H9 (cell line): ENCODE results near the gene HS6ST3. TPM values are rescaled to one million over a fixed set of nuclear protein-coding genes. Genes with fewer than 3 reads are reported as not detected.

Source experiments
- DNase-seq: peaks from one replicate; pipeline ENCODE4 v3.0.0-alpha.2; 2017
- H2AFZ ChIP-seq: one replicate; pipeline ENCODE4 v1.6.1; 2013; ENCODE audit warnings: mild to moderate bottlenecking, low read length, control low read depth, moderate library complexity
- H2AK5ac ChIP-seq: 2 replicates; pipeline ENCODE4 v1.6.1; 2013; ENCODE audit warnings: low read length, control low read depth, mixed read lengths; ENCODE audit not compliant: insufficient read length
- H2BK120ac ChIP-seq: one replicate; pipeline ENCODE4 v1.6.1; 2013; ENCODE audit warnings: low read depth, mild to moderate bottlenecking, low read length, control low read depth, inconsistent platforms; ENCODE audit not compliant: poor library complexity, severe bottlenecking
- H2BK12ac ChIP-seq: 2 replicates; pipeline ENCODE4 v1.6.1; 2013; ENCODE audit warnings: low read length, control low read depth, mixed read lengths, low read depth; ENCODE audit not compliant: insufficient read length
- H2BK15ac ChIP-seq: 2 replicates; pipeline ENCODE4 v1.6.1; 2013; ENCODE audit warnings: low read depth, low read length, control low read depth
- H2BK20ac ChIP-seq: one replicate; pipeline ENCODE4 v1.6.1; 2013; ENCODE audit warnings: low read depth, mild to moderate bottlenecking, low read length, control low read depth, inconsistent platforms; ENCODE audit not compliant: poor library complexity, severe bottlenecking
- H2BK5ac ChIP-seq: 2 replicates; pipeline ENCODE4 v1.6.1; 2013; ENCODE audit warnings: low read length, control low read depth, mixed read lengths; ENCODE audit not compliant: insufficient read length
- H3K14ac ChIP-seq: 2 replicates; pipeline ENCODE4 v1.6.1; 2013; ENCODE audit warnings: low read length, control low read depth; ENCODE audit not compliant: insufficient read depth
- H3K18ac ChIP-seq: 2 replicates; pipeline ENCODE4 v1.6.1; 2013; ENCODE audit warnings: low read depth, mild to moderate bottlenecking, mixed read lengths, low read length, control low read depth; ENCODE audit not compliant: insufficient read length
- H3K23ac ChIP-seq: 2 replicates; pipeline ENCODE4 v1.6.1; 2013; ENCODE audit warnings: low read length, control low read depth, mixed read lengths, low read depth; ENCODE audit not compliant: insufficient read length
- H3K23me2 ChIP-seq: 2 replicates; pipeline ENCODE4 v1.6.1; 2013; ENCODE audit warnings: low read depth, mild to moderate bottlenecking, mixed read lengths, low read length, control low read depth; ENCODE audit not compliant: insufficient read length, poor library complexity, severe bottlenecking
- H3K27ac ChIP-seq: 2 replicates; pipeline ENCODE4 v1.5.1; 2013; ENCODE audit warnings: low read length, control low read depth, mixed read lengths, low read depth; ENCODE audit not compliant: insufficient read length
- H3K27me3 ChIP-seq: 2 replicates; pipeline ENCODE4 v1.6.1; 2013; ENCODE audit warnings: low read length, control low read depth, inconsistent platforms; ENCODE audit not compliant: insufficient read depth
- H3K4ac ChIP-seq: 2 replicates; pipeline ENCODE4 v1.6.1; 2013; ENCODE audit warnings: low read depth, mild to moderate bottlenecking, control low read depth, inconsistent platforms, low read length, moderate library complexity
- H3K4me1 ChIP-seq: 2 replicates; pipeline ENCODE4 v1.6.1; 2013; ENCODE audit warnings: low read length, control low read depth, inconsistent platforms; ENCODE audit not compliant: insufficient read depth
- H3K4me2 ChIP-seq: 2 replicates; pipeline ENCODE4 v1.6.1; 2013; ENCODE audit warnings: low read length, control low read depth, mixed read lengths; ENCODE audit not compliant: insufficient read length, insufficient read depth
- H3K56ac ChIP-seq: 2 replicates; pipeline ENCODE4 v1.6.1; 2013; ENCODE audit warnings: low read depth, mild to moderate bottlenecking, mixed read lengths, low read length, control low read depth; ENCODE audit not compliant: insufficient read length
- H3K79me1 ChIP-seq: 2 replicates; pipeline ENCODE4 v1.6.1; 2013; ENCODE audit warnings: low read depth, mild to moderate bottlenecking, moderate library complexity, low read length, control low read depth, inconsistent platforms; ENCODE audit not compliant: insufficient read depth, poor library complexity, severe bottlenecking
- H3K79me2 ChIP-seq: 2 replicates; pipeline ENCODE4 v1.6.1; 2013; ENCODE audit warnings: low read length, control low read depth, inconsistent platforms; ENCODE audit not compliant: insufficient read depth
- H3K9ac ChIP-seq: 2 replicates; pipeline ENCODE4 v1.6.1; 2013; ENCODE audit warnings: low read length, control low read depth, mixed read lengths; ENCODE audit not compliant: insufficient read length; ENCODE audit errors: extremely low read depth
- H3K9me3 ChIP-seq: one replicate; pipeline ENCODE4 v1.6.1; 2013; ENCODE audit warnings: low read depth, low read length, inconsistent platforms; ENCODE audit not compliant: control insufficient read depth
- H3T11ph ChIP-seq: one replicate; pipeline ENCODE4 v1.6.1; 2013; ENCODE audit warnings: mild to moderate bottlenecking, low read length, control low read depth, inconsistent platforms
- H4K20me1 ChIP-seq: one replicate; pipeline ENCODE4 v1.6.1; 2013; ENCODE audit not compliant: control insufficient read depth, insufficient read length, insufficient read depth
- H4K5ac ChIP-seq: 2 replicates; pipeline ENCODE4 v1.6.1; 2013; ENCODE audit warnings: low read depth, mild to moderate bottlenecking, mixed read lengths, low read length, control low read depth; ENCODE audit not compliant: insufficient read length
- H4K8ac ChIP-seq: replicated peaks from 2 replicates; pipeline ENCODE4 v1.6.1; 2013; ENCODE audit warnings: low read length, control low read depth, mixed read lengths, low read depth; ENCODE audit not compliant: insufficient read length
- H4K91ac ChIP-seq: 2 replicates; pipeline ENCODE4 v1.6.1; 2013; ENCODE audit warnings: low read depth, mild to moderate bottlenecking, moderate library complexity, mixed read lengths, low read length, control low read depth; ENCODE audit not compliant: insufficient read length
- H3K27ac Mint-ChIP-seq, 3 experiments: 2 replicates in 2 of 3; 3 replicates in 1 of 3; pipeline ENCODE4 v1.8.0; 2020 to 2021; ENCODE audit warnings: mixed read lengths in 3 of 3, mild to moderate bottlenecking in 1 of 3, moderate library complexity in 1 of 3
- H3K27me3 Mint-ChIP-seq: 2 replicates; pipeline ENCODE4 v1.8.0; 2021; ENCODE audit warnings: low read depth, mild to moderate bottlenecking, moderate library complexity, mixed read lengths
- H3K36me3 Mint-ChIP-seq, 3 experiments: 2 replicates in 2 of 3; 3 replicates in 1 of 3; pipeline ENCODE4 v1.8.0; 2020 to 2021; ENCODE audit warnings: low read depth in 3 of 3, mixed read lengths in 3 of 3; ENCODE audit not compliant: insufficient read depth in 1 of 3
- H3K4me1 Mint-ChIP-seq, 2 experiments: 2 replicates each; pipeline ENCODE4 v1.8.0; 2020; ENCODE audit warnings: mixed read lengths in 2 of 2
- H3K4me3 Mint-ChIP-seq, 2 experiments: 2 replicates in 1 of 2; 3 replicates in 1 of 2; pipeline ENCODE4 v1.8.0; 2020 to 2021; ENCODE audit warnings: mild to moderate bottlenecking in 2 of 2, mixed read lengths in 2 of 2, moderate library complexity in 1 of 2
- H3K9me3 Mint-ChIP-seq, 2 experiments: 2 replicates in 1 of 2; 3 replicates in 1 of 2; pipeline ENCODE4 v1.8.0; 2020; ENCODE audit warnings: mild to moderate bottlenecking in 2 of 2, mixed read lengths in 2 of 2, moderate library complexity in 1 of 2
- whole genome bisulfite sequencing: extraction: QIAGEN DNeasy Blood & Tissue Kit; methylation state at CpG from one replicate; pipeline ENCODE4 v1.1.7; 2013; ENCODE audit warnings: missing lambda C conversion rate, low lambda C conversion rate, mixed read lengths; ENCODE audit not compliant: insufficient read length; ENCODE audit errors: extremely low coverage; 5-methylcytosine and 5-hydroxymethylcytosine counted together
- total RNA-seq: library from RNA; stranded (reverse); gene quantifications from 2 replicates; pipeline ENCODE4 v1.2.1, GENCODE V29; 2021
- TF ChIP-seq, protein P1 (sequence below): fragments of 200-600 bp; sonication (generic); conservative IDR thresholded peaks from 3 replicates; pipeline ENCODE4 v1.8.0; 2021; ENCODE audit warnings: antibody characterized with exemption, mild to moderate bottlenecking

HS6ST3 gene
- total RNA-seq, 1 experiment from 2014 or later = 0.44 TPM

DNA sequence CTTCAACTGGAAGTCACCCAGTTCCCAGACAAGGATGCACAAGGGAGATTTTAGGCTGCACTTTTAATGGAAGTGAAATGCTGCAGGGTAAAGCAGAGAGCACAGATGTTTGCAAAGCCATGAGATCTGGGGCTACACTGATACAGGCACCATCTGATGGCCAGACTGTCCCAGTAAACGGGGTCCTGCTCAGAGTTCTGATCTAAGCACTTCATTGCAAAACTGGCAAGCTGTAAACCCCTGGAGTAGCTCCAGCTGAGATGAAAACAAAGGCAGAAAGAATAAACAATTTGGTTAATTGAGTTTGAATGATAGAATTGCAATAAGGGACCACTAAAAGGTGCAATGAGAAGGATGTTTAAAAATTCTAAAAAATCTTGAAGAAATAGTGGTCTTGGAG is 707.2 kb downstream of the HS6ST3 start:
- Histone ChIP-seq H3K27ac (no peak overlapping the region), H3K9ac (no peak overlapping the region), H3K4me1 (no peaks in the 10 kb centered on the region), H3K14ac (no peak overlapping the region), H2BK120ac (no peak overlapping the region), H4K5ac (no peak overlapping the region), H3K23me2 (no peaks in the 10 kb centered on the region), H4K91ac (no peak overlapping the region), H2BK5ac (no peak overlapping the region), H3K23ac (no peak overlapping the region), H2BK12ac (no peak overlapping the region), H3K79me1 (no peaks in the 10 kb centered on the region), H4K8ac (no peak overlapping the region), H3K4ac (no peak overlapping the region), H2AFZ (no peak overlapping the region), H4K20me1 (no peaks in the 10 kb centered on the region), H3K27me3 (no peaks in the 10 kb centered on the region), H3K56ac (no peak overlapping the region), H2BK20ac (no peak overlapping the region), H3K18ac (no peak overlapping the region), H3K79me2 (no peaks in the 10 kb centered on the region), H3K9me3 (no peaks in the 10 kb centered on the region), H3K4me2 (no peak overlapping the region), H3T11ph (no peak overlapping the region), H2BK15ac (no peak overlapping the region), H2AK5ac (no peak overlapping the region)
- no peak overlapping the region for H3K4me3 Mint-ChIP-seq
- no peaks in the 10 kb centered on the region for H3K9me3 Mint-ChIP-seq
- no peak for DNase-seq
- no CpG with 5 or more reads among the region's 1 CpG for WGBS
- no peaks in the 10 kb centered on the region; the same call in none of the 2 replicates for H3K27me3 Mint-ChIP-seq
- TF ChIP-seq, protein P1, sequence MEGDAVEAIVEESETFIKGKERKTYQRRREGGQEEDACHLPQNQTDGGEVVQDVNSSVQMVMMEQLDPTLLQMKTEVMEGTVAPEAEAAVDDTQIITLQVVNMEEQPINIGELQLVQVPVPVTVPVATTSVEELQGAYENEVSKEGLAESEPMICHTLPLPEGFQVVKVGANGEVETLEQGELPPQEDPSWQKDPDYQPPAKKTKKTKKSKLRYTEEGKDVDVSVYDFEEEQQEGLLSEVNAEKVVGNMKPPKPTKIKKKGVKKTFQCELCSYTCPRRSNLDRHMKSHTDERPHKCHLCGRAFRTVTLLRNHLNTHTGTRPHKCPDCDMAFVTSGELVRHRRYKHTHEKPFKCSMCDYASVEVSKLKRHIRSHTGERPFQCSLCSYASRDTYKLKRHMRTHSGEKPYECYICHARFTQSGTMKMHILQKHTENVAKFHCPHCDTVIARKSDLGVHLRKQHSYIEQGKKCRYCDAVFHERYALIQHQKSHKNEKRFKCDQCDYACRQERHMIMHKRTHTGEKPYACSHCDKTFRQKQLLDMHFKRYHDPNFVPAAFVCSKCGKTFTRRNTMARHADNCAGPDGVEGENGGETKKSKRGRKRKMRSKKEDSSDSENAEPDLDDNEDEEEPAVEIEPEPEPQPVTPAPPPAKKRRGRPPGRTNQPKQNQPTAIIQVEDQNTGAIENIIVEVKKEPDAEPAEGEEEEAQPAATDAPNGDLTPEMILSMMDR = no peak
- H3K27ac Mint-ChIP-seq = no peak overlapping the region
- H3K36me3 Mint-ChIP-seq = no peaks in the 10 kb centered on the region
- no peaks in the 10 kb centered on the region for H3K4me1 Mint-ChIP-seq
